HG02870 (cell line): ENCODE data around the gene ITSN1.
"Not testable (repeated sequence)": the region's sequence is repeated elsewhere in the genome, so short reads cannot be mapped to it uniquely, and the experiment has no call there.

Experiments
- ATAC-seq: cut with Tn5 transposase; IDR thresholded peaks from one replicate; pipeline ENCODE4 v1.9.1; 2021; ENCODE audit warnings: mild to moderate bottlenecking, moderate library complexity; ENCODE audit not compliant: unreplicated experiment

ITSN1 gene

GRCh38 chr21:33721081-33721480 lies 78.8 kb downstream of the ITSN1 start:
- no peak for ATAC-seq

GRCh38 chr21:33729139-33729538 lies 86.8 kb downstream of the ITSN1 start:
- ATAC-seq = not testable (repeated sequence)

- ATAC-seq = no peak
Measured at GRCh38 chr21:33729641-33730040, 87.3 kb downstream of the ITSN1 start.

GRCh38 chr21:33731447-33731846 lies 89.1 kb downstream of the ITSN1 start:
- no peak for ATAC-seq

- no peak for ATAC-seq
Measured at GRCh38 chr21:33732038-33732437, 89.7 kb downstream of the ITSN1 start.

- ATAC-seq = no peak
Measured at GRCh38 chr21:33733601-33734000, 91.3 kb downstream of the ITSN1 start.

GRCh38 chr21:33734291-33734690 lies 92.0 kb downstream of the ITSN1 start:
- ATAC-seq = no peak

GRCh38 chr21:33734818-33735217 lies 92.5 kb downstream of the ITSN1 start:
- ATAC-seq = no peak

GRCh38 chr21:33736569-33736968 lies 94.3 kb downstream of the ITSN1 start:
- ATAC-seq = no peak

- no peak for ATAC-seq
Measured at GRCh38 chr21:33739701-33740100, 97.4 kb downstream of the ITSN1 start.

GRCh38 chr21:33747420-33747819 lies 105.1 kb downstream of the ITSN1 start:
- no peak for ATAC-seq

- ATAC-seq = no peak
Measured at GRCh38 chr21:33748903-33749302, 106.6 kb downstream of the ITSN1 start.

- no peak for ATAC-seq
Measured at GRCh38 chr21:33750017-33750416, 107.7 kb downstream of the ITSN1 start.

- no peak for ATAC-seq
Measured at GRCh38 chr21:33751120-33751519, 108.8 kb downstream of the ITSN1 start.

- ATAC-seq = no peak
Measured at GRCh38 chr21:33751533-33751932, 109.2 kb downstream of the ITSN1 start.

- no peak for ATAC-seq
Measured at GRCh38 chr21:33752260-33752659, 110.0 kb downstream of the ITSN1 start.

- no peak for ATAC-seq
Measured at GRCh38 chr21:33753886-33754285, 111.6 kb downstream of the ITSN1 start.

- ATAC-seq = no peak
Measured at GRCh38 chr21:33754481-33754880, 112.2 kb downstream of the ITSN1 start.

GRCh38 chr21:33755354-33755753 lies 113.1 kb downstream of the ITSN1 start:
- ATAC-seq = no peak

GRCh38 chr21:33760641-33761440 lies 118.5 kb downstream of the ITSN1 start:
- ATAC-seq = no peak

GRCh38 chr21:33761441-33762036 lies 119.2 kb downstream of the ITSN1 start:
- no peak for ATAC-seq

- ATAC-seq = no peak
Measured at GRCh38 chr21:33762803-33763581, 120.7 kb downstream of the ITSN1 start.
